K562 treated with DMSO at 1 percent for 4 hours (cell line): ENCODE measurements around the gene CYP2C8. TPM values are rescaled to one million over a fixed set of nuclear protein-coding genes. Genes with fewer than 3 reads are reported as not detected.

Experiments used
- total RNA-seq: library from RNA; unstranded; fragments of 300-600 nt; gene quantifications from 2 replicates; pipeline ENCODE4 v1.2.3, GENCODE V29; 2022; ENCODE audit not compliant: insufficient read depth

The CYP2C8 gene
- not detected in 2 replicates for total RNA-seq

DNA sequence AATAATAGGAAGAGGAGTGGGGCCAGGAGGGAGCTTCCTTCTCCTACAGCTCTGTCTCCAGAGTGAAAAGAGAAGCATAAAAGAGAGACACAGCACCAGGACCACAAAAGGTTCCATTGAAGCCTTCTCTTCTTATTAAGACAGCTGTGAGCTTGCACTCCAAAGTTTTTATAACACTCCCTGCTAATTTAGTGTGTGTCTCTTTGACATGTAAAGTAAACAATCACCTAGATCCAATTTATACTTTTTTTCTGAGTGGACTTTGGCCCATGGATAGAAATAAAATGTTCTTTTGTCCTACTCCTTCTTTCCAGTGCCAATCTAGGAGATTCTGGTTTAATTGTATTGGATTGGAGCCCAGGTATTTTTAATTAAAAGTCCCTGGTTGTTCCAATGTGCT, at the start of gene CYP2C8:
Gene CYP2C8 (minus strand): TSS at position 212 of the 400 bp plus-strand sequence. CDS start 95 bp downstream, at position 117.

Other genes starting within 250 kb of the CYP2C8 start
- not detected in 2 replicates for gene CYP2C9, start 130.8 kb downstream of the CYP2C8 start, total RNA-seq
- not detected in 2 replicates for gene ACSM6, start 124.7 kb upstream of the CYP2C8 start, total RNA-seq
- 89.3 and 94.2 TPM in 2 replicates for gene PDLIM1, start 221.5 kb upstream of the CYP2C8 start, total RNA-seq